ENCODE measurements around the gene LHFPL6.

DNA sequence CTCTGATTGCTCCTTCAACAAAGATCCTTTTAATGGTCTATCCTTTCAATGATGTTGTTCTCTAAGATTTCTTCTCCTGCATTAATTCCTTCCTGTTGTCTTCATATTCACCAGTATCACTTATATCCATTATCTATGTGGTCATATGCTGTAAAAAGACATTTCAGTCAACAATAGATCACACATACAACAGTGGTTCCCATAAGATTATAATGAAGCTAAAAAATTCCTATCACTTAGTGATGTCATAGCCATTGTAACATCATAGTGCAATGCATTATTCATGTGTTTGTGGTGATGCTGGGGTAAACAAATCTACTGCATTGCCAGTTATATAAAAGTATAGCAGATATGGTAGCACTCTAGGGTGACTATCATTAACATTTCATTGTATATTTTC lies 266.1 kb downstream of the LHFPL6 start:
- TF ChIP-seq EZH2 (IDR thresholded peaks at IDR 0.05; ENCODE audit: low read depth, unreplicated experiment) = no peak
- no peak for TF ChIP-seq ZNF114 (CRISPR knock-in tag; IDR thresholded peaks at IDR 0.05)
- no peak for TF ChIP-seq POLR2AphosphoS5 (IDR thresholded peaks at IDR 0.05; ENCODE audit: low read depth)
- TF ChIP-seq, protein P1, sequence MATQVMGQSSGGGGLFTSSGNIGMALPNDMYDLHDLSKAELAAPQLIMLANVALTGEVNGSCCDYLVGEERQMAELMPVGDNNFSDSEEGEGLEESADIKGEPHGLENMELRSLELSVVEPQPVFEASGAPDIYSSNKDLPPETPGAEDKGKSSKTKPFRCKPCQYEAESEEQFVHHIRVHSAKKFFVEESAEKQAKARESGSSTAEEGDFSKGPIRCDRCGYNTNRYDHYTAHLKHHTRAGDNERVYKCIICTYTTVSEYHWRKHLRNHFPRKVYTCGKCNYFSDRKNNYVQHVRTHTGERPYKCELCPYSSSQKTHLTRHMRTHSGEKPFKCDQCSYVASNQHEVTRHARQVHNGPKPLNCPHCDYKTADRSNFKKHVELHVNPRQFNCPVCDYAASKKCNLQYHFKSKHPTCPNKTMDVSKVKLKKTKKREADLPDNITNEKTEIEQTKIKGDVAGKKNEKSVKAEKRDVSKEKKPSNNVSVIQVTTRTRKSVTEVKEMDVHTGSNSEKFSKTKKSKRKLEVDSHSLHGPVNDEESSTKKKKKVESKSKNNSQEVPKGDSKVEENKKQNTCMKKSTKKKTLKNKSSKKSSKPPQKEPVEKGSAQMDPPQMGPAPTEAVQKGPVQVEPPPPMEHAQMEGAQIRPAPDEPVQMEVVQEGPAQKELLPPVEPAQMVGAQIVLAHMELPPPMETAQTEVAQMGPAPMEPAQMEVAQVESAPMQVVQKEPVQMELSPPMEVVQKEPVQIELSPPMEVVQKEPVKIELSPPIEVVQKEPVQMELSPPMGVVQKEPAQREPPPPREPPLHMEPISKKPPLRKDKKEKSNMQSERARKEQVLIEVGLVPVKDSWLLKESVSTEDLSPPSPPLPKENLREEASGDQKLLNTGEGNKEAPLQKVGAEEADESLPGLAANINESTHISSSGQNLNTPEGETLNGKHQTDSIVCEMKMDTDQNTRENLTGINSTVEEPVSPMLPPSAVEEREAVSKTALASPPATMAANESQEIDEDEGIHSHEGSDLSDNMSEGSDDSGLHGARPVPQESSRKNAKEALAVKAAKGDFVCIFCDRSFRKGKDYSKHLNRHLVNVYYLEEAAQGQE (IDR thresholded peaks at IDR 0.05; ENCODE audit: unreplicated experiment) = no peak
- TF ChIP-seq EZH2phosphoT487 (IDR thresholded peaks at IDR 0.05; ENCODE audit: unreplicated experiment) = no peak

Measured in GM23338 (cell line).